Mesenchymal stem cell (in vitro differentiated cells and primary cell): Measurements from ENCODE around the gene CAMTA1.

Source experiments
- DNase-seq: peaks from one replicate; pipeline ENCODE4 v3.0.0-alpha.2; 2013
- H2AFZ ChIP-seq: one replicate; pipeline ENCODE4 v1.6.1; 2013; ENCODE audit warnings: low read depth, mild to moderate bottlenecking, control low read depth, inconsistent platforms, low read length, moderate library complexity
- H2AK5ac ChIP-seq: 2 replicates; pipeline ENCODE4 v1.6.1; 2013; ENCODE audit warnings: low read length, moderate library complexity, mild to moderate bottlenecking, inconsistent platforms; ENCODE audit not compliant: severe bottlenecking
- H2BK120ac ChIP-seq: one replicate; pipeline ENCODE4 v1.6.1; 2013; ENCODE audit warnings: low read depth, mild to moderate bottlenecking, inconsistent platforms, low read length, moderate library complexity
- H2BK12ac ChIP-seq, 2 experiments: one replicate each; pipeline ENCODE4 v1.6.1; 2013; ENCODE audit warnings: inconsistent platforms in 2 of 2, low read length in 2 of 2, mild to moderate bottlenecking in 2 of 2, moderate library complexity in 2 of 2, control low read depth in 1 of 2
- H2BK15ac ChIP-seq: one replicate; pipeline ENCODE4 v1.6.1; 2013; ENCODE audit warnings: mild to moderate bottlenecking, low read depth, inconsistent platforms; ENCODE audit not compliant: poor library complexity, severe bottlenecking
- H2BK5ac ChIP-seq: 2 replicates; pipeline ENCODE4 v1.6.1; 2013; ENCODE audit warnings: low read depth, mild to moderate bottlenecking, low read length, control low read depth, inconsistent platforms; ENCODE audit not compliant: poor library complexity, severe bottlenecking
- H3K14ac ChIP-seq, 2 experiments: one replicate each; pipeline ENCODE4 v1.6.1; 2013; ENCODE audit warnings: inconsistent platforms in 2 of 2, low read length in 2 of 2, control low read depth in 1 of 2, mild to moderate bottlenecking in 1 of 2, moderate library complexity in 1 of 2
- H3K18ac ChIP-seq, 2 experiments: one replicate each; pipeline ENCODE4 v1.6.1; 2013; ENCODE audit warnings: inconsistent platforms in 2 of 2, low read length in 2 of 2, control low read depth in 1 of 2, low read depth in 1 of 2, mild to moderate bottlenecking in 1 of 2
- H3K23ac ChIP-seq, 2 experiments: one replicate each; pipeline ENCODE4 v1.6.1; 2013; ENCODE audit warnings: inconsistent platforms in 2 of 2, low read length in 2 of 2, mild to moderate bottlenecking in 2 of 2, moderate library complexity in 2 of 2, control low read depth in 1 of 2
- H3K27ac ChIP-seq: 2 replicates; pipeline ENCODE4 v1.5.1; 2013; ENCODE audit warnings: mild to moderate bottlenecking, moderate library complexity, low read length, control low read depth, inconsistent platforms; ENCODE audit not compliant: poor library complexity, severe bottlenecking
- H3K27me3 ChIP-seq, 2 experiments: 2 replicates each; pipeline versions ENCODE4 v1.6.1 to v1.7.0; 2013; ENCODE audit warnings: low read length in 2 of 2, mild to moderate bottlenecking in 2 of 2, moderate library complexity in 2 of 2, control low read depth in 1 of 2, inconsistent platforms in 1 of 2; ENCODE audit not compliant: control insufficient read depth in 1 of 2, insufficient read depth in 1 of 2
- H3K36me3 ChIP-seq, 2 experiments: 2 replicates each; pipeline versions ENCODE4 v1.6.1 to v1.7.0; 2013; ENCODE audit warnings: low read length in 2 of 2, control low read depth in 1 of 2, inconsistent platforms in 1 of 2, low read depth in 1 of 2, mild to moderate bottlenecking in 1 of 2; ENCODE audit not compliant: insufficient read depth in 2 of 2, control insufficient read depth in 1 of 2
- H3K4ac ChIP-seq, 2 experiments: one replicate each; pipeline ENCODE4 v1.6.1; 2013; ENCODE audit warnings: inconsistent platforms in 2 of 2, low read length in 2 of 2, mild to moderate bottlenecking in 2 of 2, moderate library complexity in 2 of 2, control low read depth in 1 of 2, low read depth in 1 of 2
- H3K4me1 ChIP-seq: 2 replicates; pipeline ENCODE4 v1.6.1; 2013; ENCODE audit warnings: low read depth, low read length, control low read depth; ENCODE audit not compliant: control insufficient read depth, insufficient read depth
- H3K4me2 ChIP-seq: 2 replicates; pipeline ENCODE4 v1.6.1; 2013; ENCODE audit warnings: low read length, mild to moderate bottlenecking, inconsistent platforms; ENCODE audit not compliant: poor library complexity, severe bottlenecking
- H3K4me3 ChIP-seq, 2 experiments: 2 replicates each; pipeline versions ENCODE4 v1.5.1 to v1.7.0; 2013; ENCODE audit warnings: low read length in 2 of 2, mild to moderate bottlenecking in 2 of 2, control low read depth in 1 of 2, low read depth in 1 of 2; ENCODE audit not compliant: insufficient read depth in 1 of 2
- H3K79me1 ChIP-seq: replicated peaks from 2 replicates; pipeline ENCODE4 v1.6.1; 2013; ENCODE audit warnings: mild to moderate bottlenecking, control low read depth, low read length, inconsistent platforms; ENCODE audit not compliant: poor library complexity, severe bottlenecking
- H3K9ac ChIP-seq: 2 replicates; pipeline ENCODE4 v1.7.0; 2013; ENCODE audit warnings: mild to moderate bottlenecking, low read length, moderate library complexity
- H3K9me3 ChIP-seq: 2 replicates; pipeline ENCODE4 v1.7.0; 2013; ENCODE audit warnings: mild to moderate bottlenecking, low read length; ENCODE audit not compliant: control insufficient read depth
- H4K8ac ChIP-seq: one replicate; pipeline ENCODE4 v1.6.1; 2013; ENCODE audit warnings: inconsistent platforms, mild to moderate bottlenecking, low read length, moderate library complexity
- H4K91ac ChIP-seq: one replicate; pipeline ENCODE4 v1.6.1; 2013; ENCODE audit warnings: mild to moderate bottlenecking, low read length, inconsistent platforms
- WGBS: methylation state at CpG from one replicate; pipeline ENCODE4 v1.1.7; 2013; ENCODE audit warnings: mixed read lengths; 5-methylcytosine and 5-hydroxymethylcytosine counted together

Gene CAMTA1

DNA sequence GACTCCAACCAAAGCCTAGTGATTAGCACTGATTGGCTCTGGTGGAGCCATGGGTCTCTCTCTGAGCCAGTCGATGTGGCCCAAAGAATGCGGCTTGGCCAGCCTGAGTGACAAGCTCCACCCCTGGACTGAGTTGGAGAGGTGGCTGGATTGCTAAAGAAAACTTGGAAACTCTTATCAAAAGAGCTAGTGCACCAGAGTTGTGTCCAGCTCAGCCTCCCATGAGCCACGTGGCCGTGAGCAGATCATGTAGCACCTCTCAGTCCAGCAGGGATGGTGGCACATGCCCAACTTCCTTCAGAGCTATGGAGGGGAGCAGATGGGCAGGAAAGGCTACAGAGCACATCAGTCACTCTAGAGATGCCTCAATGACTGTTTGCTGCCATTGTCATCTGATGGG, 843.0 kb downstream of the CAMTA1 start:
- Histone ChIP-seq H2BK120ac (no peak overlapping the region), H3K23ac (no peak overlapping the region), H3K14ac (no peak overlapping the region), H3K9ac (no peak overlapping the region), H3K4me2 (no peak overlapping the region), H3K27me3 (peaks cover 81 to 84% of the 10 kb centered on the region in 2 experiments), H2BK5ac (no peak overlapping the region), H3K4me3 (no peak overlapping the region), H3K9me3 (no peaks in the 10 kb centered on the region), H3K4me1 (no peaks in the 10 kb centered on the region), H2BK12ac (no peak overlapping the region), H3K79me1 (no peaks in the 10 kb centered on the region), H2AK5ac (no peak overlapping the region), H3K27ac (no peak overlapping the region), H3K36me3 (no peaks in the 10 kb centered on the region), H2AFZ (no peak overlapping the region), H4K8ac (no peak overlapping the region), H3K4ac (no peak overlapping the region), H4K91ac (no peak overlapping the region), H2BK15ac (no peak overlapping the region), H3K18ac (no peak overlapping the region)
- no peak for DNase-seq
- 76% methylated on average over 4 of the region's 4 CpGs for WGBS

DNA sequence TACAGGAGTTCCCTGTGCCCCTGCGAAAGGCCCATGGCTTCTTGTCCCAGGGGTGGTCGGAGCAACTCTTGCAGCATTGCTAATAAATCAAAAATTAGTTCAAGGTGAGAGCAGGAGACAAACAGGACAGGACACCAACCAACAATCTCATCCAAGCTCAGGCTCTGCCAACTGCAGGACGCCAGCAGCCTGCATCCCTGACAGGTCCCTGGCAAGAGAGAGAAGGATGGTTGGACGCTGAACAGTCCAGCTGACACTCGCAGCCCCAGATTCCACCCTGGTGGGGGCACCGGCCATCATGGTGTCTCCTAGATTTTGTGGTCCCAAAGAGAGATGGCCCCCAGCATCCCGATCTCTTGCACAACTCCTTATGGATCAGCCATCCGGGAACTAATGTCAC, 843.8 kb downstream of the CAMTA1 start:
- Histone ChIP-seq H3K27ac (no peak overlapping the region), H3K27me3 (peaks cover 84 to 86% of the 10 kb centered on the region in 2 experiments), H2AFZ (no peak overlapping the region), H3K9ac (no peak overlapping the region), H2BK15ac (no peak overlapping the region), H3K4me2 (no peak overlapping the region), H3K18ac (no peak overlapping the region), H3K4me1 (no peaks in the 10 kb centered on the region), H3K79me1 (no peaks in the 10 kb centered on the region), H3K9me3 (no peaks in the 10 kb centered on the region), H3K36me3 (no peaks in the 10 kb centered on the region), H3K4me3 (no peak overlapping the region), H3K4ac (no peak overlapping the region), H2BK120ac (no peak overlapping the region), H3K23ac (no peak overlapping the region), H2AK5ac (no peak overlapping the region), H2BK5ac (no peak overlapping the region), H2BK12ac (no peak overlapping the region), H4K8ac (no peak overlapping the region), H4K91ac (no peak overlapping the region), H3K14ac (no peak overlapping the region)
- WGBS: 86% methylated on average over 8 of the region's 8 CpGs
- DNase-seq: no peak

GRCh38 chr1:7629465-7630195, 844.4 kb downstream of the CAMTA1 start:
- Histone ChIP-seq H2BK15ac (no peak overlapping the region), H3K36me3 (no peaks in the 10 kb centered on the region), H3K14ac (no peak overlapping the region), H2BK5ac (no peak overlapping the region), H2BK12ac (no peak overlapping the region), H3K4me2 (no peak overlapping the region), H2BK120ac (no peak overlapping the region), H3K18ac (no peak overlapping the region), H3K9ac (no peak overlapping the region), H3K27ac (no peak overlapping the region), H3K9me3 (no peaks in the 10 kb centered on the region), H4K91ac (no peak overlapping the region), H3K27me3 (peaks cover 78 to 83% of the 10 kb centered on the region in 2 experiments), H3K79me1 (no peaks in the 10 kb centered on the region), H2AK5ac (no peak overlapping the region), H3K4ac (no peak overlapping the region), H4K8ac (no peak overlapping the region), H3K23ac (no peak overlapping the region), H3K4me1 (no peaks in the 10 kb centered on the region), H2AFZ (no peak overlapping the region), H3K4me3 (no peak overlapping the region)
- WGBS: 75% methylated on average over 22 of the region's 22 CpGs
- DNase-seq: no peak

GRCh38 chr1:7630378-7630777, 845.1 kb downstream of the CAMTA1 start:
- Histone ChIP-seq H3K18ac (no peak overlapping the region), H3K23ac (no peak overlapping the region), H3K27me3 (peaks cover 71 to 80% of the 10 kb centered on the region in 2 experiments), H2BK120ac (no peak overlapping the region), H3K4ac (no peak overlapping the region), H3K79me1 (no peaks in the 10 kb centered on the region), H4K8ac (no peak overlapping the region), H3K9ac (no peak overlapping the region), H2AK5ac (no peak overlapping the region), H3K4me2 (no peak overlapping the region), H3K4me1 (no peaks in the 10 kb centered on the region), H4K91ac (no peak overlapping the region), H3K27ac (no peak overlapping the region), H2AFZ (no peak overlapping the region), H2BK5ac (no peak overlapping the region), H2BK12ac (no peak overlapping the region), H2BK15ac (no peak overlapping the region), H3K9me3 (no peaks in the 10 kb centered on the region), H3K36me3 (no peaks in the 10 kb centered on the region), H3K14ac (no peak overlapping the region), H3K4me3 (no peak overlapping the region)
- WGBS: 80% methylated on average over 8 of the region's 8 CpGs
- no peak for DNase-seq
